HEK293 (cell line): Measurements from ENCODE around the gene TSPAN9.
A peak's percentile ranks its signal among the peaks of the same experiment; 100 is the strongest.

Experiments
- AEBP2 ChIP-seq: fragments of 450-650 bp; formaldehyde crosslinking; IDR thresholded peaks from 2 replicates; pipeline ENCODE4 v1.5.1; 2016; ENCODE audit warnings: missing biosample characterization, missing genetic modification characterization, borderline replicate concordance
- BCL11A ChIP-seq: fragments of 450-650 bp; formaldehyde crosslinking; IDR thresholded peaks from 2 replicates; pipeline ENCODE4 v1.5.1; 2016; ENCODE audit warnings: low read depth, missing biosample characterization, missing genetic modification characterization
- KLF9 ChIP-seq: fragments of 450-650 bp; formaldehyde crosslinking; IDR thresholded peaks from 2 replicates; pipeline ENCODE4 v1.5.1; 2016; ENCODE audit warnings: missing biosample characterization, missing genetic modification characterization, low read depth
- PBX3 ChIP-seq: sonication (generic); formaldehyde crosslinking; IDR thresholded peaks from 2 replicates; pipeline ENCODE4 v1.8.1; 2022; ENCODE audit warnings: mild to moderate bottlenecking, moderate library complexity, missing genetic modification reagents
- PRDM6 ChIP-seq: fragments of 450-650 bp; formaldehyde crosslinking; IDR thresholded peaks from 2 replicates; pipeline ENCODE4 v1.5.1; 2017; ENCODE audit warnings: missing biosample characterization, missing genetic modification characterization
- SP2 ChIP-seq: fragments of 450-650 bp; formaldehyde crosslinking; IDR thresholded peaks from 2 replicates; pipeline ENCODE4 v1.5.1; 2016; ENCODE audit warnings: missing biosample characterization, missing genetic modification characterization
- TCF7L2 ChIP-seq: IDR thresholded peaks from 2 replicates; pipeline ENCODE4 v1.6.1; 2011; ENCODE audit warnings: low read depth, mild to moderate bottlenecking, inconsistent platforms, low read length, moderate library complexity, borderline replicate concordance
- WT1 ChIP-seq: fragments of 450-650 bp; formaldehyde crosslinking; IDR thresholded peaks from 2 replicates; pipeline ENCODE4 v1.5.1; 2016; ENCODE audit warnings: missing biosample characterization, missing genetic modification characterization
- YY1 ChIP-seq: fragments of 450-650 bp; formaldehyde crosslinking; IDR thresholded peaks from 2 replicates; pipeline ENCODE4 v1.5.1; 2018; ENCODE audit warnings: missing biosample characterization, missing genetic modification characterization
- ZBTB20 ChIP-seq: fragments of 450-650 bp; formaldehyde crosslinking; IDR thresholded peaks from 2 replicates; pipeline ENCODE4 v1.5.1; 2016; ENCODE audit warnings: missing biosample characterization, missing genetic modification characterization
- ZBTB21 ChIP-seq: fragments of 450-650 bp; formaldehyde crosslinking; IDR thresholded peaks from 2 replicates; pipeline ENCODE4 v1.5.1; 2017; ENCODE audit warnings: missing biosample characterization, missing genetic modification characterization
- ZBTB44 ChIP-seq: fragments of 450-650 bp; IDR thresholded peaks from 2 replicates; pipeline ENCODE4 v1.5.1; 2018; ENCODE audit warnings: missing biosample characterization, mild to moderate bottlenecking, missing genetic modification characterization
- ZEB2 ChIP-seq: fragments of 450-650 bp; formaldehyde crosslinking; IDR thresholded peaks from 2 replicates; pipeline ENCODE4 v1.5.1; 2016; ENCODE audit warnings: missing biosample characterization, missing genetic modification characterization
- ZNF10 ChIP-seq: fragments of 450-650 bp; formaldehyde crosslinking; IDR thresholded peaks from 2 replicates; pipeline ENCODE4 v1.5.1; 2017; ENCODE audit warnings: missing biosample characterization, missing genetic modification characterization
- ZNF24 ChIP-seq: fragments of 450-650 bp; formaldehyde crosslinking; IDR thresholded peaks from 2 replicates; pipeline ENCODE4 v1.5.1; 2016; ENCODE audit warnings: missing biosample characterization, missing genetic modification characterization
- ZNF324 ChIP-seq: fragments of 450-650 bp; formaldehyde crosslinking; IDR thresholded peaks from 2 replicates; pipeline ENCODE4 v1.5.1; 2016; ENCODE audit warnings: missing biosample characterization, missing genetic modification characterization
- ZNF366 ChIP-seq: fragments of 450-650 bp; formaldehyde crosslinking; conservative IDR thresholded peaks from 2 replicates; pipeline ENCODE4 v1.5.1; 2016; ENCODE audit warnings: missing biosample characterization, missing genetic modification characterization
- ZNF398 ChIP-seq: fragments of 450-650 bp; formaldehyde crosslinking; IDR thresholded peaks from 2 replicates; pipeline ENCODE4 v1.5.1; 2017; ENCODE audit warnings: missing biosample characterization, missing genetic modification characterization
- ZNF423 ChIP-seq: fragments of 450-650 bp; formaldehyde crosslinking; IDR thresholded peaks from 2 replicates; pipeline ENCODE4 v1.5.1; 2016; ENCODE audit warnings: missing biosample characterization, missing genetic modification characterization
- ZNF449 ChIP-seq: fragments of 450-650 bp; formaldehyde crosslinking; IDR thresholded peaks from 2 replicates; pipeline ENCODE4 v1.5.1; 2017; ENCODE audit warnings: missing biosample characterization, mild to moderate bottlenecking, missing genetic modification characterization, moderate library complexity
- ZNF488 ChIP-seq: fragments of 450-650 bp; formaldehyde crosslinking; IDR thresholded peaks from 2 replicates; pipeline ENCODE4 v1.5.1; 2016; ENCODE audit warnings: missing biosample characterization, missing genetic modification characterization
- ZNF560 ChIP-seq: fragments of 450-650 bp; formaldehyde crosslinking; IDR thresholded peaks from 2 replicates; pipeline ENCODE4 v1.5.1; 2017; ENCODE audit warnings: missing biosample characterization, missing genetic modification characterization, borderline replicate concordance
- ZNF561 ChIP-seq: fragments of 450-650 bp; IDR thresholded peaks from 2 replicates; pipeline ENCODE4 v1.5.1; 2018; ENCODE audit warnings: missing biosample characterization, missing genetic modification characterization, borderline replicate concordance
- ZNF626 ChIP-seq: fragments of 450-650 bp; sonication (Bioruptor Pico); formaldehyde crosslinking; IDR thresholded peaks from 2 replicates; pipeline ENCODE4 v1.5.1; 2018; ENCODE audit warnings: missing biosample characterization, missing genetic modification characterization, inconsistent platforms
- ZNF692 ChIP-seq: fragments of 450-650 bp; formaldehyde crosslinking; IDR thresholded peaks from 2 replicates; pipeline ENCODE4 v1.5.1; 2016; ENCODE audit warnings: missing biosample characterization, missing genetic modification characterization
- ZNF701 ChIP-seq: fragments of 450-650 bp; formaldehyde crosslinking; IDR thresholded peaks from 2 replicates; pipeline ENCODE4 v1.5.1; 2016; ENCODE audit warnings: missing biosample characterization, missing genetic modification characterization
- ZNF76 ChIP-seq: fragments of 450-650 bp; formaldehyde crosslinking; IDR thresholded peaks from 2 replicates; pipeline ENCODE4; 2016; ENCODE audit warnings: low read depth, missing biosample characterization, missing genetic modification characterization, borderline replicate concordance

The TSPAN9 gene

GRCh38 chr12:3299929-3300832 is 223.0 kb downstream of the TSPAN9 start (continued):
- peak; percentile 8; the same call in 1 of the 2 replicates for TF ChIP-seq ZNF76 (tag by site-specific recombination)
- TF ChIP-seq ZNF626: no peak
- TF ChIP-seq ZNF324 (tag by site-specific recombination): no peak
- peak; percentile 95 for TF ChIP-seq ZNF692 (tag by site-specific recombination)
- TF ChIP-seq ZEB2 (tag by site-specific recombination): peak; percentile 70
- TF ChIP-seq PBX3 (CRISPR knock-in tag): no peak
- TF ChIP-seq ZBTB20 (tag by site-specific recombination): peak; percentile 38; the same call in 1 of the 2 replicates
- no peak for TF ChIP-seq AEBP2 (tag by site-specific recombination)
- TF ChIP-seq ZNF449 (tag by site-specific recombination): peak; percentile 100
- TF ChIP-seq BCL11A (tag by site-specific recombination): 0 out of 2 replicates have a peak, but pooled peaks have one; percentile 23
- TF ChIP-seq TCF7L2: no peak
- peak; percentile 76 for TF ChIP-seq KLF9 (tag by site-specific recombination)
- TF ChIP-seq SP2 (tag by site-specific recombination): peak; percentile 22; the same call in 1 of the 2 replicates
- no peak for TF ChIP-seq YY1 (tag by site-specific recombination)
- peak; percentile 20; the same call in 1 of the 2 replicates for TF ChIP-seq ZNF561
- TF ChIP-seq ZNF423: no peak
- no peak for TF ChIP-seq PRDM6 (tag by site-specific recombination)
- TF ChIP-seq ZNF366 (tag by site-specific recombination): peak; percentile 14; the same call in 1 of the 2 replicates
- TF ChIP-seq ZNF560: no peak
- no peak for TF ChIP-seq ZBTB44 (tag by site-specific recombination)
- no peak; the same call in 1 of the 2 replicates for TF ChIP-seq ZNF24 (tag by site-specific recombination)
- no peak for TF ChIP-seq ZNF398 (tag by site-specific recombination)
- TF ChIP-seq WT1 (tag by site-specific recombination): no peak
- TF ChIP-seq ZNF701 (tag by site-specific recombination): no peak
- TF ChIP-seq ZBTB21 (tag by site-specific recombination): peak; percentile 89
- TF ChIP-seq ZNF10 (tag by site-specific recombination): peak; percentile 97
- TF ChIP-seq ZNF488: no peak
